ES-I3 (cell line): ENCODE data around the gene ASTN1.

ENCODE experiments used
- H3K36me3 ChIP-seq: 2 replicates; pipeline ENCODE4 v1.6.1; 2013; ENCODE audit warnings: mild to moderate bottlenecking, low read length, control low read depth, moderate library complexity; ENCODE audit not compliant: insufficient read depth
- H3K4me1 ChIP-seq: 2 replicates; pipeline ENCODE4 v1.6.1; 2013; ENCODE audit warnings: mild to moderate bottlenecking, control low read depth, low read length; ENCODE audit not compliant: insufficient read depth
- H3K9ac ChIP-seq: 2 replicates; pipeline ENCODE4 v1.6.1; 2013; ENCODE audit warnings: low read depth, mild to moderate bottlenecking, low read length, moderate library complexity
- H3K9me3 ChIP-seq: 2 replicates; pipeline ENCODE4 v1.6.1; 2013; ENCODE audit warnings: mild to moderate bottlenecking, low read length, moderate library complexity; ENCODE audit not compliant: control insufficient read depth, insufficient read depth

Gene ASTN1

DNA sequence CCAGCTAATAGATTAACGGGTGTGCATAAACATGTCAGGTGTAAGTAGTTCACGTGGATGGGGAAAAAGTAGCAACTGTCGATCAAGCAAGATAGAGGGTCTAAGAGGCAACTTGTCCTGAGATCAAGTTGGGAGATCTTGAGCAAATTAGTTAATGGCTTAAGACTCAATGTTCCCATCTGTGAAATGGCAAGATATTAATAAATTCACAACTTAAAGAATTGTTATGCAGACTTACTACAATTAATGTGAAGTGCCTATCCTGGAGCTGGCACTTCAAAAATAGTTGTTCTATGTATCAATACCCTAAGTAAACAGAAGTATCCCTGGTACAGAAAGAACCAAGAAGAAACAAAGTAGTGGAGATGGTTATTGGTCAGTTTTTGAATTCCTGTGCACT, 312.4 kb downstream of the ASTN1 start:
- Histone ChIP-seq H3K4me1 (no peaks in the 10 kb centered on the region), H3K36me3 (no peaks in the 10 kb centered on the region), H3K9me3 (no peaks in the 10 kb centered on the region), H3K9ac (no peak overlapping the region)

GRCh38 chr1:176850871-176851270, 313.6 kb downstream of the ASTN1 start:
- H3K36me3 ChIP-seq = no peaks in the 10 kb centered on the region
- no peaks in the 10 kb centered on the region for H3K9me3 ChIP-seq
- no peak overlapping the region for H3K9ac ChIP-seq

GRCh38 chr1:176849281-176849680, 315.2 kb downstream of the ASTN1 start:
- Histone ChIP-seq H3K9me3 (no peaks in the 10 kb centered on the region), H3K36me3 (no peaks in the 10 kb centered on the region)

More at GRCh38 chr1:176850871-176851270, 313.6 kb downstream of the ASTN1 start:
- H3K4me1 ChIP-seq = no peaks in the 10 kb centered on the region

GRCh38 chr1:176847052-176847451, 317.5 kb downstream of the ASTN1 start:
- no peaks in the 10 kb centered on the region for H3K9me3 ChIP-seq
- no peaks in the 10 kb centered on the region for H3K36me3 ChIP-seq
- peaks cover 4% of the 10 kb centered on the region; the same call in 1 of the 2 replicates for H3K4me1 ChIP-seq
- H3K9ac ChIP-seq = no peak overlapping the region

More at GRCh38 chr1:176849281-176849680, 315.2 kb downstream of the ASTN1 start:
- Histone ChIP-seq H3K9ac (no peak overlapping the region), H3K4me1 (peaks cover 4% of the 10 kb centered on the region; the same call in 1 of the 2 replicates)

DNA sequence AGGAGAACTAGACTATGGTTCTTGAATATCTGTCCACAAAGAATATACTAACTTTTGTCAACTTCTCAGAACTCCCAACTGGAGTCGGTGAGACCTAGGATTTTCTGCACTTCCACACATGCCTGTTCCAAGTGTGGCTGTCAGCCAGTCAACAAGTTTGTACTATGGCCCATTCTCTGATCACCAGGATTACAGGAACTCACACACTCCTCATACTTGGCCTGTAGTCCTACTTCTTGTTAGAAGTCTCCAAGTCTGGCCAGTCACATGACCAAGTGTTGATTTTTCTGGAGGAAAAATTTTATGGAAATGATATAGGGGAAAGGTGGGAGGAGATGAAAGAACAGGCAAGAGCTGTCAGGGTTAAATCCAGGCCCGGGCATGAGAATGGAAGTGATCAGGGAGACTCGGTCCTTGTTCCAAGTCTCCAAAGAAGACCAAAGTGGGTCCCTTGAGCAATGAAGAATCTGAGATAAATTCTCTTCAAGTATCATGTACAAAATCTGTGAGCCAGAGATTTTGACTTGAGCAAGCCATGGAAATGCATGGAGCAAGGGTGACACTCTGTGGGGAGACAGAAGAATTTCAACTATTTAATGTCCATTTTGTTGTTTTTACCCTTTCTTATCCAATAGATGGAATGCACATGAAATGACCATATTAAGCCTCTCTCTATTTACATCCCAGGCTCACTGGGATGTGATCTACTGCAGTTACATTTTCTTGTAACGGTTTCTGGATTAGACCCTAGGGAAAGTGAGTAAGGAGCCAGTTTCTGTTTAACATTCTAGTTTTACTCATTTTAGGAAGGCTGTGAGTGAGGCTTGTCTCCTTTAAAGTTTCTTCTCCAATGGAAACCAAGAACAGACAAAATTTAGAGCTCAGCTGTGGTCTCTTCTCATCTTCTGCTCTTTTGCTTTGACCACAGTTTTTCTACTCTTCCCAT, 320.9 kb downstream of the ASTN1 start:
- Histone ChIP-seq H3K9ac (no peak overlapping the region), H3K4me1 (peaks cover 4% of the 10 kb centered on the region; the same call in 1 of the 2 replicates), H3K36me3 (no peaks in the 10 kb centered on the region), H3K9me3 (no peaks in the 10 kb centered on the region)

DNA sequence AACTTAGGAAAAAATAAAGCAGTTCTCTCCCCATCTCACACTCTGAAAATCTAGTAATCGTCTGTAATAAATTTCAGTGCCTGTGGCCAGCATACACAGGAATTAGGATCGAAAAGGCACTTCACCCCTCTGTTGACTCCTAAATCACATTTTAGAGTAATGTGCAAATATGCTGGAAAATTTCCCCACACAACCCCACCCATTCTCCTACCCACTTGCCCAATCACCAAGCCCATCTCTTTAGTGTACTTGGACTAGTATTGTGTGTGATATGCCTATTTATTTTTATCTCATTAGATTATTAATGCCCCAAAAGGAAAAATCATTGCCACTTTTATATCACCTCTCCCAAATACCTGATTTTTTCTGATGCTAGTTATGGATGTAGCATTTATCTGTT, 323.3 kb downstream of the ASTN1 start:
- H3K9ac ChIP-seq = no peak overlapping the region
- peaks cover 4% of the 10 kb centered on the region; the same call in 1 of the 2 replicates for H3K4me1 ChIP-seq
- no peaks in the 10 kb centered on the region for H3K9me3 ChIP-seq
- H3K36me3 ChIP-seq = no peaks in the 10 kb centered on the region

GRCh38 chr1:176839216-176839615, 325.3 kb downstream of the ASTN1 start:
- no peaks in the 10 kb centered on the region for H3K4me1 ChIP-seq

DNA sequence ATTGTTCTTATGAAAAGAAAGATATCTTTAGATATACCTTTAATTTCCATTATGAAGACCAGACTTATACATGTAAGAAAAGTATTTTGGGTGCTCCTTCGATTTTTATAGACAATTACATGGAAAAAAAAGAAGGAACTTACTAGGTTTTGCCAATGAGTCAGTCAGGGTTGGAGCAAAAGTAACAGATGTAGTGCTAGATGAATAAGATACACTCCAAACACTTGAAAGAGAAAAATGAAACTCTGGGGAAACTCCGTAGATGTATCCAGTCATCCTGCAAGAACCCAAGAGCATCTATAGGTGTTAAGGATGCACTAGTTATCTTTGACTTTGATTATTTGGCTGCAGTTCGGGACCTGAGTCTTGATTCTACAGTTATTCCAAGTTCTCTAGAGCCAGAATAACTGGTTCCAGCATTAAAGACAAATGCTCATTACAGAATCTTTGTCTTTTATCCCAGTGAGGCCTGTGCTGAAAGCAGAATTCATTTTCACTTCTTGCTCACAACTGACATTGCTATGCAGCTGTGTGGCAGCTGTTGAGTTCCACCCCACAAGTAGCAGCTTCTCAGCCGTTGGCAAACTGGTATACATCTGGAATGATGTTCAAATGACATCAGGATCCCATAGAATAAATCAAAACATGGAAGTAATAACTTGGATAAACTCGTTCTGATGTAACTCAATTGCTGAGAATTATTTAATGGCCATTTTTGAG, 326.1 kb downstream of the ASTN1 start:
- no peaks in the 10 kb centered on the region for H3K36me3 ChIP-seq
- H3K9me3 ChIP-seq = no peaks in the 10 kb centered on the region

More at GRCh38 chr1:176839216-176839615, 325.3 kb downstream of the ASTN1 start:
- H3K36me3 ChIP-seq = no peaks in the 10 kb centered on the region
- H3K9ac ChIP-seq = no peak overlapping the region
- no peaks in the 10 kb centered on the region for H3K9me3 ChIP-seq

DNA sequence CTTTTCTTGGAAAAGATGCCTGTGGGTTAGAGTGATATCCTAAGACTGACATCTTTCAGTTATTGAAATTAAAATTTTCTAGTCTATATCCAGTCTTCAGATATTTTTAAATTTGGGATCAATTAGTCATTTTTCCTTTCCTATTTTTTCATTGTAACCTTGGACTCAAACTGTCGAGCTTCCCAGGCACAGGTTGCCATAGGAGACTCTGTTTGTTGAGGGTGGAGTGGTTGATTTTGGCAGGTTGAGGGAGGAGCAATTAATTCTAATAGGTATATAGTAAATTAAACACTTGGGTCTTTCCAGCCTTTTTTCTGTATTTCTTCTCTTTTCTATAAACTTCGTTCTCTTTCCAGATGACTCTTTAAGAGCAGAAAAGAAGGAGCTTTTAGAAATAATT, 326.8 kb downstream of the ASTN1 start:
- Histone ChIP-seq H3K4me1 (no peaks in the 10 kb centered on the region), H3K9ac (no peak overlapping the region), H3K36me3 (no peaks in the 10 kb centered on the region), H3K9me3 (no peaks in the 10 kb centered on the region)

More for the DNA sequence above, 326.1 kb downstream of the ASTN1 start:
- H3K9ac ChIP-seq = no peak overlapping the region
- no peaks in the 10 kb centered on the region for H3K4me1 ChIP-seq

DNA sequence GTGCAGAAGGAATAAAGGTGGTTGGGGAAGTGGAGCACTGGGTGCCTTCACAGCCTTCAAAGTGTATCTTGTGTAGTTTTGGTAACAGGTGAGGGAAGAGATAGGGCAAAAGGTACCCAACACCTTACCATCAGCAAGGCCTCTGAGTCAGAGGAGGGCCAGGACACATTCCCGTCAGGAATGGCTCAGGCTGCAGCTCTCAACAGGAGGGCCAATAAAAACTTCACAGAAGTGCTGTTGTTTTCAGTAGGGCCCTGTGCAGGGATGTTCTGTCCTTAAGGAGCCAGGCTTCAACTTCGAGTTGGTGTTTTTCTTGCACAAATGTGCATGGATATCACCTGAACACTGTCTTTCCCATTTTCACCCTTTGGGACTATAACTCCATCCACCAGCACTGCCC, 333.4 kb downstream of the ASTN1 start:
- no peaks in the 10 kb centered on the region; the same call in none of the 2 replicates for H3K36me3 ChIP-seq
- no peaks in the 10 kb centered on the region for H3K4me1 ChIP-seq
- no peak overlapping the region for H3K9ac ChIP-seq
- H3K9me3 ChIP-seq = no peaks in the 10 kb centered on the region

DNA sequence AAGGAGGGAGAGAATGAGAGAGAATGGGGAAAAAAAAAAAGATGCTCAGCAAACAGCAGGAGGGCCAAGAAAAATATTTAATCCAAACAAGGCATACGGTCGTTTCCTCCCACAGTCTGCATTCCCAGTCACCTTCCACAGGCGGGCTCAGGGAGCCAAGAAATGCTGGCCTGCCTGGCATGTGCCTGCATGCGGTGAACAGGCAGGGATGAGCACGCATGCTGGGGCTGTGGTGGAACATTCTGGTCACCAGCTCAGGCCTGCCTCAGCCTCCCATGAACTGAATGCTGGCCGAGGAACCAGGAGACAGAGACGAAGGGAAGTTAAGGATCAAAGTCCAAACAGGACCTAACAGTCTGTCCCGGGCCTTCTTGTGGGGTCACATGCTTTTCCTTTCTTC, 335.3 kb downstream of the ASTN1 start:
- Histone ChIP-seq H3K4me1 (no peaks in the 10 kb centered on the region), H3K36me3 (no peaks in the 10 kb centered on the region; the same call in none of the 2 replicates), H3K9ac (no peak overlapping the region), H3K9me3 (no peaks in the 10 kb centered on the region)

- no peaks in the 10 kb centered on the region for H3K9me3 ChIP-seq
- H3K9ac ChIP-seq = no peak overlapping the region
- no peaks in the 10 kb centered on the region; the same call in none of the 2 replicates for H3K36me3 ChIP-seq
- no peaks in the 10 kb centered on the region for H3K4me1 ChIP-seq
Observed at GRCh38 chr1:176826265-176826664, 338.2 kb downstream of the ASTN1 start.

GRCh38 chr1:176820391-176821031, 344.0 kb downstream of the ASTN1 start:
- no peaks in the 10 kb centered on the region for H3K9me3 ChIP-seq
- no peaks in the 10 kb centered on the region for H3K36me3 ChIP-seq
- no peak overlapping the region for H3K9ac ChIP-seq
- H3K4me1 ChIP-seq = peaks cover 4% of the 10 kb centered on the region; the same call in 1 of the 2 replicates

DNA sequence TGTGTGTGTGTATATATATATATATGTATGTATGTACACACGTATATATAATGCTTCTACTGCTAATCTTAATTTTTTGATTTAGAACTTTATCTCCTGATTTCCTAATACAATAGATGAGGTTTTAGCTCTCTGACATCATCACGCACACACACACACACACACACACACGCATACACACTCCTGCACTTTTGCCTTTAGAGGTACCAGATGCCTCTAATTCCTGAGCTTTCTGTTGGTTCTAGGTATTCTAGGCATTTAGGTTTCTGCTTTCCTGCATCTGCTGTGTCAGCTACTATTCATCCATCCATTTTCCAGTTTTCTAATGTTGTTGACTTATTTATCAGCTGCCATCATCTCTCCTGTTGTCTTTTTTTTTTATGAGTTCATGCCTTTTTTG, 348.3 kb downstream of the ASTN1 start:
- Histone ChIP-seq H3K9me3 (no peaks in the 10 kb centered on the region), H3K4me1 (peaks cover 17% of the 10 kb centered on the region), H3K9ac (no peak overlapping the region), H3K36me3 (no peaks in the 10 kb centered on the region)
